HUES48 (cell line): ENCODE data around the gene PLG.
"Not testable (repeated sequence)": the region's sequence is repeated elsewhere in the genome, so short reads cannot be mapped to it uniquely, and the experiment has no call there.

Experiments
- H3K27ac ChIP-seq: one replicate; pipeline ENCODE4 v1.7.0; 2013; ENCODE audit warnings: low read depth, low read length, inconsistent platforms
- H3K27me3 ChIP-seq: 2 replicates; pipeline ENCODE4 v1.6.1; 2013; ENCODE audit warnings: mild to moderate bottlenecking, low read length; ENCODE audit not compliant: control insufficient read depth, insufficient read depth
- H3K36me3 ChIP-seq: 2 replicates; pipeline ENCODE4 v1.6.1; 2013; ENCODE audit warnings: low read length; ENCODE audit not compliant: control insufficient read depth, insufficient read depth
- H3K4me1 ChIP-seq: 2 replicates; pipeline ENCODE4 v1.6.1; 2013; ENCODE audit warnings: mild to moderate bottlenecking, low read length; ENCODE audit not compliant: control insufficient read depth, insufficient read depth
- H3K4me3 ChIP-seq: 2 replicates; pipeline ENCODE4 v1.5.1; 2013; ENCODE audit warnings: mild to moderate bottlenecking, low read depth, low read length
- H3K9ac ChIP-seq: 2 replicates; pipeline ENCODE4 v1.6.1; 2013; ENCODE audit warnings: mild to moderate bottlenecking, low read depth, low read length, moderate library complexity
- H3K9me3 ChIP-seq: 2 replicates; pipeline ENCODE4 v1.6.1; 2013; ENCODE audit warnings: low read length; ENCODE audit not compliant: control insufficient read depth, insufficient read depth

PLG gene

DNA sequence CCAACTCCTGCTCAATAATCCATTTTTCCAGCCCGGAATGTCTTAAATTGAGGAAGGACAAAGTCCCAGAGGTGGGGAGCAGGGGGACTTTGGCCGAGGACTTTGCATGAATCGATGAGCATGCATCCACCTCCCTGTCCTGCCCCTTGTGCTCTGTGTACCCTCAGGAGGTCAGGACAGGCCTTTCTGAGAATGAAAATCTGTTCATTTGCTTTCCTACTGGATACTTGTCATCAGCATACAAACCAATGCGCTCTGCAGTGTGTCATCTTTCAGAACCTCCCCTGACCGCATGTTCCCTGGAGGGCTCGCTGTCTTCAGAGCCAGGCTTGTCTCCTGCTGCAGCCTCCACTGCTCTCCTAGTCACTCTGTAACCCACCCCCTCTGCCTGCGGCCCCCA lies 2.6 kb downstream of the PLG start:
- not testable (repeated sequence) for H3K36me3 ChIP-seq, H3K4me3 ChIP-seq, H3K27ac ChIP-seq, H3K27me3 ChIP-seq, H3K9me3 ChIP-seq, H3K4me1 ChIP-seq, H3K9ac ChIP-seq

- H3K4me3 ChIP-seq, H3K4me1 ChIP-seq, H3K9me3 ChIP-seq, H3K27ac ChIP-seq, H3K27me3 ChIP-seq, H3K36me3 ChIP-seq, H3K9ac ChIP-seq: not testable (repeated sequence)
Measured at GRCh38 chr6:160708993-160709392, 6.9 kb downstream of the PLG start.

DNA sequence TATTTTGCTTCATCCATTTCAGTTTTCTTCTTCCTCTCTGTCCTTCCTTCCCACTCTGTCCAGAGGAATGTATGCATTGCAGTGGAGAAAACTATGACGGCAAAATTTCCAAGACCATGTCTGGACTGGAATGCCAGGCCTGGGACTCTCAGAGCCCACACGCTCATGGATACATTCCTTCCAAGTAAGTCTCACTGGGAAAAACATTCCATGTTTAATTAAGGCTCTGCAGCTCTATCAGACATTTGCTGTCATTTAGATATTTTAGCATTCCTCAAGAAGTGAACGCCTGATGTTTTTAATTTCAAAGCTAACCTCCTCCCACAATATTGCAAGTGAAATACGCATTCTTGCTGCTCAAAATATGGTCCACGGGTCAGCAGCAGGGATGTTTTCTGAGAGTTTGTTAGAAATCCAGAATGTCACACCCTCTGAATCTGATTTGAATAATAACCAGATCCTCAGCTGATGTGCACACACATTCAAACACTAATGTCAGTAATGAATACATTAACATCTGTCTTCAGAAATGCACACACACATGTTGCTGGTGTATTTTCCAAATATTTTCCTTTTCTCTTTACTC lies 12.8 kb downstream of the PLG start:
- H3K9me3 ChIP-seq: no peaks in the 10 kb centered on the region
- no peak overlapping the region for H3K4me3 ChIP-seq
- H3K36me3 ChIP-seq: no peaks in the 10 kb centered on the region
- no peaks in the 10 kb centered on the region for H3K27me3 ChIP-seq
- H3K27ac ChIP-seq: no peak overlapping the region
- H3K4me1 ChIP-seq: no peaks in the 10 kb centered on the region
- no peak overlapping the region for H3K9ac ChIP-seq

GRCh38 chr6:160730911-160731310 lies 28.9 kb downstream of the PLG start:
- Histone ChIP-seq H3K36me3 (no peaks in the 10 kb centered on the region), H3K27me3 (no peaks in the 10 kb centered on the region), H3K4me3 (no peak overlapping the region), H3K9me3 (no peaks in the 10 kb centered on the region), H3K4me1 (no peaks in the 10 kb centered on the region), H3K9ac (no peak overlapping the region), H3K27ac (no peak overlapping the region)

GRCh38 chr6:160733050-160733646 lies 31.1 kb downstream of the PLG start:
- Histone ChIP-seq H3K27me3 (no peaks in the 10 kb centered on the region), H3K36me3 (no peaks in the 10 kb centered on the region), H3K9ac (no peak overlapping the region), H3K4me1 (no peaks in the 10 kb centered on the region), H3K4me3 (no peak overlapping the region), H3K27ac (no peak overlapping the region), H3K9me3 (no peaks in the 10 kb centered on the region)

GRCh38 chr6:160734627-160735026 lies 32.6 kb downstream of the PLG start:
- no peaks in the 10 kb centered on the region for H3K36me3 ChIP-seq
- no peak overlapping the region for H3K27ac ChIP-seq
- no peaks in the 10 kb centered on the region for H3K9me3 ChIP-seq
- no peak overlapping the region for H3K4me3 ChIP-seq
- H3K4me1 ChIP-seq: no peaks in the 10 kb centered on the region
- no peaks in the 10 kb centered on the region for H3K27me3 ChIP-seq
- H3K9ac ChIP-seq: no peak overlapping the region

- Histone ChIP-seq H3K4me1 (no peaks in the 10 kb centered on the region), H3K27me3 (no peaks in the 10 kb centered on the region)
Measured at GRCh38 chr6:160735523-160735922, 33.5 kb downstream of the PLG start.

DNA sequence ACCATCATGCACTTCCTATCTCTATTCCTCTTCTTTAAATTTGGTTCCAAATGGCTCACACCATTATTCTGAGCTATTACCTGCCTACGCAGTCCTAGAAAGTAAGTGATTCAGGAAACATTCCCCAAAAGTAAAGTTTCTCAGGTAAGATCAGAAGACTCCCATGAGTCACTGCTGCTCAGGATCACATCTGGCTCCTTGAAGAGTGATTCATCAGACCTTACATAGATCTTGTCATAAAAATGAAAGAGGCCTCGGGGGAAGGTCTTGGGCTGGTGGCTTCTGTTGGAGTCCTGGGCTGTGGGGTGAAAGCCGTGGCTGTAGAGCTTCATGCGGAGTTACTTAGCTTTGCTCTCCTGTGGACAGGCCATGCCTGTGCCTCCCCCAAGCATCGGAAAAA lies 35.9 kb downstream of the PLG start:
- no peaks in the 10 kb centered on the region for H3K36me3 ChIP-seq
- no peaks in the 10 kb centered on the region for H3K27me3 ChIP-seq
- H3K9me3 ChIP-seq: no peaks in the 10 kb centered on the region
- H3K4me1 ChIP-seq: no peaks in the 10 kb centered on the region
- no peak overlapping the region for H3K27ac ChIP-seq
- H3K9ac ChIP-seq: no peak overlapping the region
- H3K4me3 ChIP-seq: no peak overlapping the region

More at GRCh38 chr6:160735523-160735922, 33.5 kb downstream of the PLG start:
- H3K27ac ChIP-seq: no peak overlapping the region
- H3K9ac ChIP-seq: no peak overlapping the region
- no peaks in the 10 kb centered on the region for H3K36me3 ChIP-seq
- no peak overlapping the region for H3K4me3 ChIP-seq
- H3K9me3 ChIP-seq: no peaks in the 10 kb centered on the region

GRCh38 chr6:160739955-160740354 lies 37.9 kb downstream of the PLG start:
- no peaks in the 10 kb centered on the region for H3K4me1 ChIP-seq
- no peak overlapping the region for H3K4me3 ChIP-seq
- no peaks in the 10 kb centered on the region for H3K9me3 ChIP-seq
- H3K36me3 ChIP-seq: no peaks in the 10 kb centered on the region
- H3K27me3 ChIP-seq: no peaks in the 10 kb centered on the region
- no peak overlapping the region for H3K9ac ChIP-seq
- no peak overlapping the region for H3K27ac ChIP-seq

DNA sequence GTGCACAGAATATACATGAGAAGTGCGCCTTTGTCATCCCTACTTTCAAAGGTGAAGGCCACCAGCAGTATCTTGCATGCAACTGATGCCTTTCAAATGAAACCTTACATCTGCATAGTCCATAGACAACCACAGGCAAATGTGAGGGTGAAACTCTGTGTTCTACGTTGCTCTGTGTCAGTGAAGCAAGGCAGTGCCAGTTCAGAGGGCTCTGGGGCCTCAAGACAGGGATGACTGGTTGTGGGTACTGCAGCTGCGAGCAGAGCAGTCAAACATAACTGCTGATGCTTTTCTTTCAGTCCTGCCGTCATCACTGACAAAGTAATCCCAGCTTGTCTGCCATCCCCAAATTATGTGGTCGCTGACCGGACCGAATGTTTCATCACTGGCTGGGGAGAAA lies 39.0 kb downstream of the PLG start:
- H3K27ac ChIP-seq, H3K4me3 ChIP-seq, H3K4me1 ChIP-seq: not testable (repeated sequence)

DNA sequence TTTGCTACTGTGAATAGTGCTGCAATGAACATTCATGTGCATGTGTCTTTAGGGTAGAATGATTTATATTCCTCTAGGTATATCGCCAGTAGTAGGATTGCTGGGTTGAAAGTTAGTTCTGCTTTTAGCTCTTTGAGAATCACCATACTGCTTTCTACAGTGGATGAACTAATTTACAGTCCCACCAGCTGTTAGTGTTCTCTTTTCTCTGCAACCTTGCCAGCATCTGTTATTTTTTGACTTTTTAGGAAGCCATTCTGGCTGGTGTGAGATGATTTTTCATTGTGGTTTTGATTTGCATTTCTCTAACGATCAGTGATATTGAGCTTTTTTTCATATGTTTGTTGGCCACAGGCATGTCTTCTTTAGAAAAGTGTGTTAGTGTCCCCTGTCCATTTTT lies 40.0 kb downstream of the PLG start:
- Histone ChIP-seq H3K27me3 (no peaks in the 10 kb centered on the region), H3K9ac (no peak overlapping the region)

More for the DNA sequence above, 39.0 kb downstream of the PLG start:
- H3K27me3 ChIP-seq, H3K9me3 ChIP-seq, H3K9ac ChIP-seq, H3K36me3 ChIP-seq: not testable (repeated sequence)

More for the DNA sequence above, 40.0 kb downstream of the PLG start:
- Histone ChIP-seq H3K4me1 (no peaks in the 10 kb centered on the region), H3K4me3 (no peak overlapping the region), H3K27ac (no peak overlapping the region), H3K9me3 (no peaks in the 10 kb centered on the region), H3K36me3 (no peaks in the 10 kb centered on the region)
